ENCODE measurements around the gene KCNA3.

GRCh38 chr1:110690709-110691365 lies 16.1 kb upstream of the KCNA3 start:
- TF ChIP-seq CTCF (IDR thresholded peaks at IDR 0.05; ENCODE audit: low read depth, low read length) (no peak), EZH2phosphoT487 (IDR thresholded peaks at IDR 0.05; ENCODE audit: low read depth) (no peak)
